GM15510 (cell line): ENCODE data around the gene INTS13.

Experiments
- POLR2A ChIP-seq: IDR thresholded peaks from 3 replicates; pipeline ENCODE4 v1.6.1; 2011; ENCODE audit warnings: borderline replicate concordance; ENCODE audit not compliant: insufficient read length; ENCODE audit errors: extremely low read depth

INTS13 gene

GRCh38 chr12:26891704-26892103 lies 46.1 kb downstream of the INTS13 start:
- TF ChIP-seq POLR2A: no peak

GRCh38 chr12:26890784-26891183 lies 47.0 kb downstream of the INTS13 start:
- TF ChIP-seq POLR2A: no peak

GRCh38 chr12:26884765-26885576 lies 52.8 kb downstream of the INTS13 start:
- no peak for TF ChIP-seq POLR2A

- no peak for TF ChIP-seq POLR2A
Observed at GRCh38 chr12:26880625-26881024, 57.2 kb downstream of the INTS13 start.

- TF ChIP-seq POLR2A: no peak
Observed at GRCh38 chr12:26878661-26879119, 59.1 kb downstream of the INTS13 start.

- no peak for TF ChIP-seq POLR2A
Observed at GRCh38 chr12:26874501-26875296, 63.1 kb downstream of the INTS13 start.

GRCh38 chr12:26872625-26873024 lies 65.2 kb downstream of the INTS13 start:
- TF ChIP-seq POLR2A: no peak

- no peak for TF ChIP-seq POLR2A
Observed at GRCh38 chr12:26871985-26872384, 65.8 kb downstream of the INTS13 start.

- TF ChIP-seq POLR2A: no peak
Observed at GRCh38 chr12:26870491-26871419, 67.0 kb downstream of the INTS13 start.

GRCh38 chr12:26869908-26870459 lies 67.8 kb downstream of the INTS13 start:
- TF ChIP-seq POLR2A: no peak

GRCh38 chr12:26869104-26869494 lies 68.7 kb downstream of the INTS13 start:
- no peak for TF ChIP-seq POLR2A

- no peak for TF ChIP-seq POLR2A
Observed at GRCh38 chr12:26868447-26869103, 69.2 kb downstream of the INTS13 start.

GRCh38 chr12:26867080-26867479 lies 70.7 kb downstream of the INTS13 start:
- TF ChIP-seq POLR2A: no peak

GRCh38 chr12:26863515-26863914 lies 74.3 kb downstream of the INTS13 start:
- TF ChIP-seq POLR2A: no peak
